WERI-Rb-1 (cell line): ENCODE measurements around the gene AFDN.

ENCODE experiments used
- DNase-seq: peaks from one replicate; pipeline ENCODE4 v3.0.0-alpha.2; 2020
- H3K27ac ChIP-seq: fragments of 250-450 bp; sonication (Bioruptor Pico); 2 replicates; pipeline ENCODE4 v1.5.1; 2020; ENCODE audit warnings: mild to moderate bottlenecking, moderate library complexity
- H3K27me3 ChIP-seq: fragments of 250-450 bp; sonication (Bioruptor Pico); 2 replicates; pipeline ENCODE4 v1.5.1; 2021; ENCODE audit warnings: mild to moderate bottlenecking, low read depth, moderate library complexity; ENCODE audit not compliant: insufficient read depth, severe bottlenecking
- H3K36me3 ChIP-seq: fragments of 250-450 bp; sonication (Bioruptor Pico); 2 replicates; pipeline ENCODE4 v1.5.1; 2020; ENCODE audit warnings: mild to moderate bottlenecking, moderate library complexity
- H3K4me3 ChIP-seq: 2 replicates; pipeline ENCODE4 v1.5.1; 2011; ENCODE audit warnings: low read depth, mild to moderate bottlenecking, control low read depth, low read length
- H3K9me3 ChIP-seq: fragments of 250-450 bp; sonication (Bioruptor Pico); 2 replicates; pipeline ENCODE4 v1.5.1; 2021; ENCODE audit warnings: mild to moderate bottlenecking, moderate library complexity; ENCODE audit not compliant: severe bottlenecking
- CTCF ChIP-seq: IDR thresholded peaks from 2 replicates; pipeline ENCODE4 v1.5.1; 2011; ENCODE audit warnings: low read depth, mild to moderate bottlenecking, control low read depth, inconsistent platforms, low read length

AFDN gene

GRCh38 chr6:167838207-167838748 is 11.6 kb downstream of the AFDN start:
- no peak overlapping the region for H3K27ac ChIP-seq
- no peak for DNase-seq
- no peak overlapping the region for H3K4me3 ChIP-seq
- no peaks in the 10 kb centered on the region for H3K9me3 ChIP-seq
- no peaks in the 10 kb centered on the region for H3K27me3 ChIP-seq
- no peaks in the 10 kb centered on the region for H3K36me3 ChIP-seq
- TF ChIP-seq CTCF = no peak

DNA sequence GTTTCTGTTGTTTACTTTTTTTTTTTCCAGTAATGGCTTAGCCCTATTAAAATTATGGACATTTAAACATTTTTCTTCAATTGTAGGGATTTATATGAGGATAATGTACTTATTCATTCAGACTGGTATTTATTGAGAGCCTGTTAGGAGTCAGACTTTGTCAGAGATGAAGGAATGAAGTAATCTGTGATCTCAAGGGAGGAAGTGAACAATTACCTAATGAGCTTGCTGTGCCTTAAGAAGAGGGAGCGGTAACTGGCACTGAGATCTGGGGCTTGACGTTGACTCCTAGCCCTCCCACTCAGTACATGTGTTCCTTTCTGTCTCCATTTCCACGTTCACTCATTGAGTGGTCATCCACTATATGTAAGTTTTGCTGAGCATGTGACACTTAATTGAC is 12.6 kb downstream of the AFDN start:
- H3K9me3 ChIP-seq = no peaks in the 10 kb centered on the region
- TF ChIP-seq CTCF = no peak
- no peaks in the 10 kb centered on the region for H3K27me3 ChIP-seq
- H3K27ac ChIP-seq = no peak overlapping the region
- no peak for DNase-seq
- no peaks in the 10 kb centered on the region for H3K36me3 ChIP-seq
- no peak overlapping the region for H3K4me3 ChIP-seq

DNA sequence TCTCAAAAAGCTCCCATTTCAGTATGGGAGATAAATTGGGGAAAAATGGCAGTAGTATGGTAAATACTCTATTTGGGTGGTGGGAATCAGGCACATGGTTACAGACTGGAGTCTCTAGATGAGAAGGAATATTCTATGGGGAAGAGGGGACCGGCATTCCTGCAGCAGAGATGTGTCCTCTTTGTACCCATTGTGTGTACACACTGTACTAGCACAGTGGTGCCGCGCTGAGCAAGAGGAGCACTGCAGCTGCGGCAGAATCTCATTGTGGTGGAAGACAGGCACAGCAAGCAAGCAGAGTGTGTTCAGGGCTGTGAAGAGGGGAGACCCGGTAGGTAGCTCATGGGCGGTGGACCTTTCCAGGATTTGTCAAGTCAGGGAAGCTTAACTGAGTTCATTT is 13.0 kb downstream of the AFDN start:
- Histone ChIP-seq H3K4me3 (no peak overlapping the region), H3K9me3 (no peaks in the 10 kb centered on the region), H3K27ac (no peak overlapping the region), H3K27me3 (no peaks in the 10 kb centered on the region), H3K36me3 (no peaks in the 10 kb centered on the region)
- DNase-seq = no peak
- no peak for TF ChIP-seq CTCF

DNA sequence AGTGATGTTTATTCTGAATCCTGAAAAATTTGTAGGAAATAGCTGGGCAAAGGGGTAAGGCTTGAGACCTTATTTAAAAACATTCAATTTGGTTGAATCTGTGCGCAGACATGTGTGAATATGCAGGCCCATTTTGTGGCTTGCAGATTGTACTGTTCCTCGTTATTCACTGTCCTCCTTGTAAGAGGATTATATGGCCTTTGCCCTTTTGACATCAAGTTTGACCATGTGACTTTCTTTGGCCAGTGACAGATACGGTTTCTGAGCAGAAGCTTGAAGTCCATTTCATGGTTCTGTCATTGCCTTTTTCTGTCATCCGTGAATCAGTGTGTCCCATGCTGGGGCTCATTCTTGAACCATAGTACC is 13.4 kb downstream of the AFDN start:
- Histone ChIP-seq H3K27me3 (no peaks in the 10 kb centered on the region), H3K27ac (no peak overlapping the region), H3K9me3 (no peaks in the 10 kb centered on the region), H3K4me3 (no peak overlapping the region), H3K36me3 (no peaks in the 10 kb centered on the region)
- TF ChIP-seq CTCF = no peak
- no peak for DNase-seq

GRCh38 chr6:167840526-167841179 is 13.9 kb downstream of the AFDN start:
- Histone ChIP-seq H3K36me3 (no peaks in the 10 kb centered on the region), H3K4me3 (no peak overlapping the region), H3K9me3 (no peaks in the 10 kb centered on the region), H3K27me3 (no peaks in the 10 kb centered on the region), H3K27ac (no peak overlapping the region)
- no peak for DNase-seq
- TF ChIP-seq CTCF = no peak

DNA sequence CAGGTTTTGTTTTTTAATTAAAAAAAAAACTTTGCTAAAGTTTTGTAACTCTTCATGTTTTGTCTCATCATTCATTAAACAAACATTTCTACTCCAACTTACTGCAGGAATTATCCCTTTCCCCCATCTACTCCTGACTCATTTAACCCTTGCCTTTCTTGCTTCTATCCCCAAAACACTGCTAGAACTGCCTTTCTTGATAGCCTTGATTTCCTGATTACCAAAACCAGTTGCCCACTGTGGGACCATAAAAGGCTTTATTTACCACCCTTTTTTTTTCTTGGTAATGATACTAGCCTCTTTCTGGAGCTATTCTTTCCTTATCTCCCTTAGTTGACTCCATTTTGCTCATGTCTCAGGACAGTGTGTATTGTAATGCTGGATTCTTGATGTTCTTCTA is 15.3 kb downstream of the AFDN start:
- no peaks in the 10 kb centered on the region for H3K27me3 ChIP-seq
- no peaks in the 10 kb centered on the region for H3K9me3 ChIP-seq
- H3K36me3 ChIP-seq = no peaks in the 10 kb centered on the region
- no peak for TF ChIP-seq CTCF
- no peak overlapping the region for H3K4me3 ChIP-seq
- DNase-seq = no peak
- no peak overlapping the region for H3K27ac ChIP-seq
